NK-92 (cell line): Measurements from ENCODE around the gene SP110.
"Not testable (repeated sequence)": the region's sequence is repeated elsewhere in the genome, so short reads cannot be mapped to it uniquely, and the experiment has no call there.

Experiments
- DNase-seq: peaks from one replicate; lab custom pipeline; 2025; ENCODE audit not compliant: unreplicated experiment; lab: John Stamatoyannopoulos, UW

The SP110 gene

GRCh38 chr2:230128623-230129342 lies 91.0 kb downstream of the SP110 start:
- no peak for DNase-seq

GRCh38 chr2:230127195-230127594 lies 92.6 kb downstream of the SP110 start:
- DNase-seq: no peak

- no peak for DNase-seq
These were observed 94.9 kb downstream of the SP110 start for GRCh38 chr2:230124757-230125431.

- no peak for DNase-seq
These were observed 95.5 kb downstream of the SP110 start for GRCh38 chr2:230124235-230124634.

GRCh38 chr2:230120376-230120775 lies 99.4 kb downstream of the SP110 start:
- DNase-seq: not testable (repeated sequence)

GRCh38 chr2:230119827-230120226 lies 100.0 kb downstream of the SP110 start:
- DNase-seq: not testable (repeated sequence)
